H9 (cell line): ENCODE data around the gene OR8B8. TPM values are rescaled to one million over a fixed set of nuclear protein-coding genes. Genes with fewer than 3 reads are reported as not detected.

ENCODE experiments used
- DNase-seq: peaks from one replicate; pipeline ENCODE4 v3.0.0-alpha.2; 2017
- H2AFZ ChIP-seq: one replicate; pipeline ENCODE4 v1.6.1; 2013; ENCODE audit warnings: mild to moderate bottlenecking, low read length, control low read depth, moderate library complexity
- H2AK5ac ChIP-seq: 2 replicates; pipeline ENCODE4 v1.6.1; 2013; ENCODE audit warnings: low read length, control low read depth, mixed read lengths; ENCODE audit not compliant: insufficient read length
- H2BK120ac ChIP-seq: one replicate; pipeline ENCODE4 v1.6.1; 2013; ENCODE audit warnings: low read depth, mild to moderate bottlenecking, low read length, control low read depth, inconsistent platforms; ENCODE audit not compliant: poor library complexity, severe bottlenecking
- H2BK12ac ChIP-seq: 2 replicates; pipeline ENCODE4 v1.6.1; 2013; ENCODE audit warnings: low read length, control low read depth, mixed read lengths, low read depth; ENCODE audit not compliant: insufficient read length
- H2BK15ac ChIP-seq: 2 replicates; pipeline ENCODE4 v1.6.1; 2013; ENCODE audit warnings: low read depth, low read length, control low read depth
- H2BK20ac ChIP-seq: one replicate; pipeline ENCODE4 v1.6.1; 2013; ENCODE audit warnings: low read depth, mild to moderate bottlenecking, low read length, control low read depth, inconsistent platforms; ENCODE audit not compliant: poor library complexity, severe bottlenecking
- H2BK5ac ChIP-seq: 2 replicates; pipeline ENCODE4 v1.6.1; 2013; ENCODE audit warnings: low read length, control low read depth, mixed read lengths; ENCODE audit not compliant: insufficient read length
- H3K14ac ChIP-seq: 2 replicates; pipeline ENCODE4 v1.6.1; 2013; ENCODE audit warnings: low read length, control low read depth; ENCODE audit not compliant: insufficient read depth
- H3K18ac ChIP-seq: 2 replicates; pipeline ENCODE4 v1.6.1; 2013; ENCODE audit warnings: low read depth, mild to moderate bottlenecking, mixed read lengths, low read length, control low read depth; ENCODE audit not compliant: insufficient read length
- H3K23ac ChIP-seq: 2 replicates; pipeline ENCODE4 v1.6.1; 2013; ENCODE audit warnings: low read length, control low read depth, mixed read lengths, low read depth; ENCODE audit not compliant: insufficient read length
- H3K23me2 ChIP-seq: 2 replicates; pipeline ENCODE4 v1.6.1; 2013; ENCODE audit warnings: low read depth, mild to moderate bottlenecking, mixed read lengths, low read length, control low read depth; ENCODE audit not compliant: insufficient read length, poor library complexity, severe bottlenecking
- H3K27ac ChIP-seq: 2 replicates; pipeline ENCODE4 v1.5.1; 2013; ENCODE audit warnings: low read length, control low read depth, mixed read lengths, low read depth; ENCODE audit not compliant: insufficient read length
- H3K27me3 ChIP-seq: 2 replicates; pipeline ENCODE4 v1.6.1; 2013; ENCODE audit warnings: low read length, control low read depth, inconsistent platforms; ENCODE audit not compliant: insufficient read depth
- H3K4ac ChIP-seq: 2 replicates; pipeline ENCODE4 v1.6.1; 2013; ENCODE audit warnings: low read depth, mild to moderate bottlenecking, control low read depth, inconsistent platforms, low read length, moderate library complexity
- H3K4me1 ChIP-seq: 2 replicates; pipeline ENCODE4 v1.6.1; 2013; ENCODE audit warnings: low read length, control low read depth, inconsistent platforms; ENCODE audit not compliant: insufficient read depth
- H3K4me2 ChIP-seq: 2 replicates; pipeline ENCODE4 v1.6.1; 2013; ENCODE audit warnings: low read length, control low read depth, mixed read lengths; ENCODE audit not compliant: insufficient read length, insufficient read depth
- H3K56ac ChIP-seq: 2 replicates; pipeline ENCODE4 v1.6.1; 2013; ENCODE audit warnings: low read depth, mild to moderate bottlenecking, mixed read lengths, low read length, control low read depth; ENCODE audit not compliant: insufficient read length
- H3K79me1 ChIP-seq: 2 replicates; pipeline ENCODE4 v1.6.1; 2013; ENCODE audit warnings: low read depth, mild to moderate bottlenecking, moderate library complexity, low read length, control low read depth, inconsistent platforms; ENCODE audit not compliant: insufficient read depth, poor library complexity, severe bottlenecking
- H3K79me2 ChIP-seq: 2 replicates; pipeline ENCODE4 v1.6.1; 2013; ENCODE audit warnings: low read length, control low read depth, inconsistent platforms; ENCODE audit not compliant: insufficient read depth
- H3K9ac ChIP-seq: 2 replicates; pipeline ENCODE4 v1.6.1; 2013; ENCODE audit warnings: low read length, control low read depth, mixed read lengths; ENCODE audit not compliant: insufficient read length; ENCODE audit errors: extremely low read depth
- H3K9me3 ChIP-seq: one replicate; pipeline ENCODE4 v1.6.1; 2013; ENCODE audit warnings: low read depth, low read length, inconsistent platforms; ENCODE audit not compliant: control insufficient read depth
- H3T11ph ChIP-seq: one replicate; pipeline ENCODE4 v1.6.1; 2013; ENCODE audit warnings: mild to moderate bottlenecking, low read length, control low read depth, inconsistent platforms
- H4K20me1 ChIP-seq: one replicate; pipeline ENCODE4 v1.6.1; 2013; ENCODE audit not compliant: control insufficient read depth, insufficient read length, insufficient read depth
- H4K5ac ChIP-seq: 2 replicates; pipeline ENCODE4 v1.6.1; 2013; ENCODE audit warnings: low read depth, mild to moderate bottlenecking, mixed read lengths, low read length, control low read depth; ENCODE audit not compliant: insufficient read length
- H4K8ac ChIP-seq: replicated peaks from 2 replicates; pipeline ENCODE4 v1.6.1; 2013; ENCODE audit warnings: low read length, control low read depth, mixed read lengths, low read depth; ENCODE audit not compliant: insufficient read length
- H4K91ac ChIP-seq: 2 replicates; pipeline ENCODE4 v1.6.1; 2013; ENCODE audit warnings: low read depth, mild to moderate bottlenecking, moderate library complexity, mixed read lengths, low read length, control low read depth; ENCODE audit not compliant: insufficient read length
- H3K27ac Mint-ChIP-seq, 3 experiments: 2 replicates in 2 of 3; 3 replicates in 1 of 3; pipeline ENCODE4 v1.8.0; 2020 to 2021; ENCODE audit warnings: mixed read lengths in 3 of 3, mild to moderate bottlenecking in 1 of 3, moderate library complexity in 1 of 3
- H3K27me3 Mint-ChIP-seq: 2 replicates; pipeline ENCODE4 v1.8.0; 2021; ENCODE audit warnings: low read depth, mild to moderate bottlenecking, moderate library complexity, mixed read lengths
- H3K36me3 Mint-ChIP-seq, 3 experiments: 2 replicates in 2 of 3; 3 replicates in 1 of 3; pipeline ENCODE4 v1.8.0; 2020 to 2021; ENCODE audit warnings: low read depth in 3 of 3, mixed read lengths in 3 of 3; ENCODE audit not compliant: insufficient read depth in 1 of 3
- H3K4me1 Mint-ChIP-seq, 2 experiments: 2 replicates each; pipeline ENCODE4 v1.8.0; 2020; ENCODE audit warnings: mixed read lengths in 2 of 2
- H3K4me3 Mint-ChIP-seq, 2 experiments: 2 replicates in 1 of 2; 3 replicates in 1 of 2; pipeline ENCODE4 v1.8.0; 2020 to 2021; ENCODE audit warnings: mild to moderate bottlenecking in 2 of 2, mixed read lengths in 2 of 2, moderate library complexity in 1 of 2
- H3K9me3 Mint-ChIP-seq, 2 experiments: 2 replicates in 1 of 2; 3 replicates in 1 of 2; pipeline ENCODE4 v1.8.0; 2020; ENCODE audit warnings: mild to moderate bottlenecking in 2 of 2, mixed read lengths in 2 of 2, moderate library complexity in 1 of 2
- CTCF ChIP-seq: fragments of 200-600 bp; sonication (generic); conservative IDR thresholded peaks from 3 replicates; pipeline ENCODE4 v1.8.0; 2021; ENCODE audit warnings: antibody characterized with exemption, mild to moderate bottlenecking
- WGBS: extraction: QIAGEN DNeasy Blood & Tissue Kit; methylation state at CpG from one replicate; pipeline ENCODE4 v1.1.7; 2013; ENCODE audit warnings: missing lambda C conversion rate, low lambda C conversion rate, mixed read lengths; ENCODE audit not compliant: insufficient read length; ENCODE audit errors: extremely low coverage; 5-methylcytosine and 5-hydroxymethylcytosine counted together
- total RNA-seq: library from RNA; stranded (reverse); gene quantifications from 2 replicates; pipeline ENCODE4 v1.2.1, GENCODE V29; 2021

Gene OR8B8
- total RNA-seq, 1 experiment from 2014 or later, result not detected

DNA sequence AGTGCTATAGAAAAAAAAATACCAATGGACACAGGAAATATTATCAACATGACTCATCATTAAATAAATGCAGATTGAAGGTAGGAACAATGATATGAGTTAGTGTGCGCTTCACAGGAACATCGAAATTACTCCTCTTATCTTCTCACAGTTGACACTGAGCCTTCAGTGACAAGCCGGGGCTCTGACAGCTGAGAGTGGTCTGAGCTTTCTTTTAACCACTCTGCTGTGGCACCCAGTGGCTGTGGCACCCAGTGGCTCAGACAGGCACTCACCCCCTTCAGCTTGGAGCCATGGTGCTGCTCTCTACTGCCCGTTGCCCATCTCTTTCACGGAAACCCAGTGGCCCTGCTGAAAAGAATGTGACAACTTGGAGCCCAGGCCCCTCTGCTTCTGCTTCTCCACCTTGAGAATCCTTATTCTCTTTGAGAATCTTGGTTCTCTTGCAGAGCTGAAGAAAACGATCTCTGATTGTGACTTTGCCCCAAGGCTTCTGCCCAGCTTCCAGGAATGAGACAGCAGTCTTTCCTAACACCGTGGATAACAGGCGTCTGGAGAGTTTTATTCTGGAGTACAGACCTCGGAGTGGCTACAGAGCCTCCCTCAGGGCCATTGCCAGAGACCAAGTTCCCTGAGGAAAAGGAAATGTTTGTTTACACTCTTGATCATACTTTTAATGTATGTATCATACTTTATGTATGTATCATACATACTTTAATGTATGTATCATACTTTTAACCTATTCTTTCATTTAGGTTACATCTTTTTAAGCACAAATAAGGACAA, 37.1 kb upstream of the OR8B8 start:
- no peaks in the 10 kb centered on the region for H3K9me3 ChIP-seq
- no peaks in the 10 kb centered on the region for H4K20me1 ChIP-seq
- no peak overlapping the region for H3K27ac ChIP-seq
- H3K23me2 ChIP-seq, result peaks cover 4% of the 10 kb centered on the region
- H3K27ac Mint-ChIP-seq, result no peak overlapping the region
- no peak overlapping the region for H3K9ac ChIP-seq
- H3K14ac ChIP-seq, result no peak overlapping the region; the same call in 1 of the 2 replicates
- no peak overlapping the region for H2BK15ac ChIP-seq
- H3K4me1 Mint-ChIP-seq, result peaks cover 25% of the 10 kb centered on the region in 2 experiments
- H3K9me3 Mint-ChIP-seq, result no peaks in the 10 kb centered on the region
- WGBS, result no CpG with 5 or more reads among the region's 9 CpGs
- H3K79me1 ChIP-seq, result no peaks in the 10 kb centered on the region
- H2AFZ ChIP-seq, result no peak overlapping the region
- H2BK5ac ChIP-seq, result no peak overlapping the region
- H4K5ac ChIP-seq, result no peak overlapping the region
- DNase-seq, result no peak
- no peak overlapping the region for H3T11ph ChIP-seq
- H3K56ac ChIP-seq, result no peak overlapping the region
- H3K27me3 ChIP-seq, result no peaks in the 10 kb centered on the region
- no peak overlapping the region for H2BK20ac ChIP-seq
- no peak for TF ChIP-seq CTCF
- H3K36me3 Mint-ChIP-seq, result no peaks in the 10 kb centered on the region
- H4K8ac ChIP-seq, result no peak overlapping the region
- H4K91ac ChIP-seq, result no peak overlapping the region
- H3K4me2 ChIP-seq, result no peak overlapping the region
- no peak overlapping the region for H3K4ac ChIP-seq
- H2AK5ac ChIP-seq, result no peak overlapping the region
- H3K4me3 Mint-ChIP-seq, result no peak overlapping the region
- no peaks in the 10 kb centered on the region; the same call in 1 of the 2 replicates for H3K4me1 ChIP-seq
- no peaks in the 10 kb centered on the region for H3K79me2 ChIP-seq
- no peaks in the 10 kb centered on the region; the same call in 1 of the 2 replicates for H3K27me3 Mint-ChIP-seq
- no peak overlapping the region for H3K18ac ChIP-seq
- H2BK120ac ChIP-seq, result no peak overlapping the region
- H2BK12ac ChIP-seq, result no peak overlapping the region
- no peak overlapping the region for H3K23ac ChIP-seq
